ENCODE measurements around the gene TIGD3.
A peak's percentile ranks its signal among the peaks of the same experiment; 100 is the strongest.

TIGD3 gene

GRCh38 chr11:65354265-65355012 is at the start of gene TIGD3:
Gene TIGD3, plus strand, starts transcription at chr11:65354751. Its CDS starts 1,058 bp downstream, at chr11:65355809.
- intact Hi-C loops (cut with DNase I): no loop called here
- DNase-seq: peak; percentile 95 to 99 (median 99)

GRCh38 chr11:65305501-65306268 is 48.9 kb upstream of the TIGD3 start:
- intact Hi-C loops (cut with DNase I): no loop called here
- no peak for DNase-seq

GRCh38 chr11:65307298-65308229 is 47.0 kb upstream of the TIGD3 start:
- intact Hi-C loops (cut with DNase I): no loop called here
- no peak for DNase-seq

GRCh38 chr11:65308281-65308891 is 46.2 kb upstream of the TIGD3 start:
- intact Hi-C loops (cut with DNase I): no loop called here
- no peak for DNase-seq

- intact Hi-C loops (cut with DNase I): no loop called here
- DNase-seq: no peak
Measured at GRCh38 chr11:65309006-65309405, 45.5 kb upstream of the TIGD3 start.

- peak in 35 of 42 donors; percentile 32 to 78 (median 58) for DNase-seq
- intact Hi-C loops (cut with DNase I): no loop called here
Measured at GRCh38 chr11:65310215-65310614, 44.3 kb upstream of the TIGD3 start.

- intact Hi-C loops (cut with DNase I): no loop called here
- no peak for DNase-seq
Measured at GRCh38 chr11:65310736-65311135, 43.8 kb upstream of the TIGD3 start.

GRCh38 chr11:65311170-65311678 is 43.3 kb upstream of the TIGD3 start:
- intact Hi-C loops (cut with DNase I): no loop called here
- no peak for DNase-seq

GRCh38 chr11:65314501-65315203 is 39.9 kb upstream of the TIGD3 start, which contains the start of gene CDC42EP2:
Gene CDC42EP2, plus strand, starts transcription at chr11:65314866. Its CDS starts 6,033 bp downstream, at chr11:65320899.
- intact Hi-C loops (cut with DNase I): loop anchor here (2.0 kb wide), 1 partner anchor 40 kb away; no protein-coding TSS in a partner anchor
- DNase-seq: peak; percentile 75 to 96 (median 92)

GRCh38 chr11:65315204-65315865 is 39.2 kb upstream of the TIGD3 start:
- intact Hi-C loops (cut with DNase I): loop anchor here (2.0 kb wide), 1 partner anchor 41 kb away; no protein-coding TSS in a partner anchor
- peak; percentile 68 to 95 (median 87) for DNase-seq

GRCh38 chr11:65315866-65316226 is 38.7 kb upstream of the TIGD3 start:
- no peak for DNase-seq
- intact Hi-C loops (cut with DNase I): loop anchor here (2.0 kb wide), 1 partner anchor 41 kb away; no protein-coding TSS in a partner anchor

- no peak for DNase-seq
- intact Hi-C loops (cut with DNase I): no loop called here
Measured at GRCh38 chr11:65316227-65317024, 38.1 kb upstream of the TIGD3 start.

GRCh38 chr11:65317025-65317786 is 37.3 kb upstream of the TIGD3 start:
- no peak for DNase-seq

GRCh38 chr11:65320386-65321075 is 34.0 kb upstream of the TIGD3 start:
- no peak for DNase-seq
- intact Hi-C loops (cut with DNase I): no loop called here

More at GRCh38 chr11:65317025-65317786, 37.3 kb upstream of the TIGD3 start:
- intact Hi-C loops (cut with DNase I): no loop called here

- DNase-seq: no peak
- intact Hi-C loops (cut with DNase I): no loop called here
Measured at GRCh38 chr11:65321076-65321475, 33.5 kb upstream of the TIGD3 start.
